ENCODE measurements around the gene BLCAP.

BLCAP gene

GRCh38 chr20:37533154-37533715, 5.6 kb upstream of the BLCAP start:
- H3K4me1 ChIP-seq (ENCODE audit: control insufficient read depth, insufficient read depth, low read length), result no peaks in the 10 kb centered on the region
- CTCF ChIA-PET, result interaction anchor here (0.6 to 8.6 kb wide), 20 partner anchors 8 to 1878 kb away, joined by 3 to 125 read pairs (median 3); no protein-coding TSS in a partner anchor
- no peaks in the 10 kb centered on the region for H3K9me3 ChIP-seq (ENCODE audit: control insufficient read depth, insufficient read depth, low read depth, low read length)
- H3K4me3 ChIP-seq (ENCODE audit: low read depth, low read length), result no peak overlapping the region
- POLR2A ChIA-PET, result no interaction called here
- no peaks in the 10 kb centered on the region for H3K36me3 ChIP-seq (ENCODE audit: control insufficient read depth in 2 of 2, insufficient read depth in 1 of 2, low read length in 2 of 2)
- no peak for TF ChIP-seq MEIS1 (CRISPR knock-in tag; IDR thresholded peaks at IDR 0.05; ENCODE audit: borderline replicate concordance)
- TF ChIP-seq ZBTB11 (tag by site-specific recombination; conservative IDR thresholded peaks at IDR 0.05; ENCODE audit: low read depth), result no peak
- no peak for TF ChIP-seq BCL11A (tag by site-specific recombination; IDR thresholded peaks at IDR 0.05; ENCODE audit: low read depth)
- no peak for TF ChIP-seq BCL6B (tag by site-specific recombination; IDR thresholded peaks at IDR 0.05)
- TF ChIP-seq ZNF529 (tag by site-specific recombination; IDR thresholded peaks at IDR 0.05; ENCODE audit: insufficient replicate concordance), result no peak
- no peak for TF ChIP-seq KLF7 (tag by site-specific recombination; IDR thresholded peaks at IDR 0.05; ENCODE audit: borderline replicate concordance)
- TF ChIP-seq GLIS2 (tag by site-specific recombination; IDR thresholded peaks at IDR 0.05), result no peak
- no peak for TF ChIP-seq ZBTB26 (tag by site-specific recombination; optimal IDR thresholded peaks at IDR 0.05)
- no peak for TF ChIP-seq ZSCAN4 (tag by site-specific recombination; IDR thresholded peaks at IDR 0.05)
- TF ChIP-seq ZNF677 (tag by site-specific recombination; IDR thresholded peaks at IDR 0.05), result no peak
- TF ChIP-seq ZNF324 (tag by site-specific recombination; IDR thresholded peaks at IDR 0.05), result no peak
- no peak for TF ChIP-seq PRDM2 (tag by site-specific recombination; IDR thresholded peaks at IDR 0.05; ENCODE audit: borderline replicate concordance)
- no peak for TF ChIP-seq ZNF132 (tag by site-specific recombination; IDR thresholded peaks at IDR 0.05; ENCODE audit: borderline replicate concordance)
- no peak for TF ChIP-seq ZNF48 (tag by site-specific recombination; IDR thresholded peaks at IDR 0.05)
- no peak for TF ChIP-seq ZFP69B (tag by site-specific recombination; IDR thresholded peaks at IDR 0.05)
- TF ChIP-seq ZNF350 (tag by site-specific recombination; IDR thresholded peaks at IDR 0.05), result no peak
- no peak for TF ChIP-seq KLF9 (tag by site-specific recombination; IDR thresholded peaks at IDR 0.05; ENCODE audit: low read depth)
- no peak for TF ChIP-seq FEZF1 (tag by site-specific recombination; IDR thresholded peaks at IDR 0.05)
- no peak for TF ChIP-seq SETDB1 (IDR thresholded peaks at IDR 0.05; ENCODE audit: insufficient read length, low read length)
- no peak for TF ChIP-seq HOXA7 (CRISPR knock-in tag; IDR thresholded peaks at IDR 0.05; ENCODE audit: borderline replicate concordance)
- H3K27ac ChIP-seq (ENCODE audit: extremely low read depth, low read depth, low read length), result no peak overlapping the region

All from HEK293 (cell line).